ENCODE data around the gene PPP1R10.
"Not testable (repeated sequence)": the region's sequence is repeated elsewhere in the genome, so short reads cannot be mapped to it uniquely, and the experiment has no call there.

Gene PPP1R10

GRCh38 chr6:30616811-30617564, at the start of gene PPP1R10:
PPP1R10 (minus strand) TSS chr6:30617243; CDS start chr6:30609944, 7,299 bp downstream.
- peak; percentile 100 for DNase-seq

DNA sequence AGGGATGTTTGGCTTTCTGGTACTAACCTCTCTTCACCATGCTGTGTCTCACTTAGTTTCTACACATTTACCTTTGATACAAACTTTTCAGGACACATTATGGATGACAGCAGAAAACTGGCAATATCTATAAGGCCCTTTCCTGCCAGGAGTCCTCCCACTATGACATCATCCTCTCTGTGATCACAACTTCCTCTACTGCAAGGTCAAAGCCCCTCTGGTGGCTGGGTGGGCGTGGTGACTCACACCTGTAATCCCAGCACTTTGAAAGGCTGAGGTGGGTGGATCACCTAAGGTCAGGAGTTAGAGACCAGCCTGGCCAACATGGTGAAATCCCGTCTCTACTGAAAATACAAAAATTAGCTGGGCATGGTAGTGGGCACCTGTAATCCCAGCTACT, 49.3 kb upstream of the PPP1R10 start:
- peak; percentile 34 for DNase-seq

DNA sequence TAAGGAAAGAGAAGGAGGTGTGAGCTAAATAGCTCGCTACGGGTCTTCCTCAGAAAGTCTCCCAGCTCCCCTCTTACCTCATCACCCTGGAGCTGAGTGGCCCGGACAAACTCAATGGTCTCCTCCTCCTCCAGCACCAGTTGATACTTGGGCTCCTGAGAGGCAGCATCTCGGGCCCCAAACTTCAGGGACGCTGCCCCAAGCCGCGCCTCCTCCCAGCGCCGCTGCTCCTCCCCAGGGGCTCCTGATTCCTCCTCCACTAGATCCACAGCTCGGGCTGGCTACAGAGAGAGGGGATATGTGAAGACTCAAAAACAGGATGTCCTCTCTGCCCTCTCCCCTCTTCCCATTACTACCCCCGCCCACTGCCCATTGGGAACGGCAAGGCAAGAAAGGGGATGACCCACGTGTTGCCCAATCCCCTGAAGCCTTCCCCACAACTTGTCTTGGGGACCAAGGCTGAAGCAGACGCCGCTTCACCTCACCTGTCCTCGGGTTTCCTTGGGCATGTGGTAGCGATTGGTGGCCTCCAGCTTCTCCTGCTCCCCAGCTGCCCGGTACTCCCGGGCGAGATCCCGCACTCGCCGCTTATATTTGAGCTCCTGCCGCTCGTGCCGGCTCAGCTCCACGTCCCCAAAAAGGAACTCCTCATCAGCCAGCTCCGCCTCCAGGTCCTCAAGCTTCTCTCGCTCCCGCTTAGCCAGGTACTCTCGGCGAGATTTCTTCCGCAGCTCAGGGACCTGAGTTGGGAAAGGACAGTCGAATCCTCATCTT, 48.1 kb upstream of the PPP1R10 start:
- no peak for DNase-seq

DNA sequence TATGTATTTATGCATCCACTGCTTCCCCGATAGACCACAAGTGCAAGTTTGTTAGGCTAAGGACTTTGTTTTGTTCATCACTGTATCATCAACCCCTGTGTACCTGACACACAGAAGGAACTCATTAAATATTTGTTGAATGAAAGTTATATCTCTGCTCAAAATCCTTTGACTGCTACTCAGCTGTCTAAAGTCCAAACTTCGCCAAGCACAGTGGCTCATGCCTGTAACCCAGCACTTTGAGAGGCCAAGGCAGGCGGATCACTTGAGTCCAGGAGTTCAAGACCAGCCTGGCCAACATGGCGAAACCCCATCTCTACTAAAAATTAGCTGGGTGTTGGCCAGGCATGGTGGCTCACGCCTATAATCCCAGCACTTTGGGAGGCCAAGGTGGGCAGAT, 40.9 kb upstream of the PPP1R10 start:
- DNase-seq: not testable (repeated sequence)

DNA sequence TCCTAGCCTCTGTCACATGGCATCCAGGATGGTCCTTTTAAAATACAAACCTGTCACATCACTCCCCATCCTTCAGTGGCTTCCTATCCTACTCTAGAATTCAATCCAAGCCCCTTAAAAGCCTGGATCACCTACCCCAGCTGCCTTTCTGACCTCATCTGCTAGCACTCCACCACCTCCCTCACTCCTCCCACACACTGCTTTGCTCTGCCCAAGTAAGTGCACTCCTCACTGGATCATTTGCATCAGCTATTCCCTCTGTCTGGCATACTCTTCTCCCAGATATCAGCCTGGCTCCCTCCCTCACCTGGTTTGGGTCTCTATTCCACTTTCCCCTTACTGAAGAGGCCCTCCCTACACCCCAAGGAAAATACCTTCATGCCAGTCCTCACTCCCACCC, 40.4 kb upstream of the PPP1R10 start:
- no peak for DNase-seq

DNA sequence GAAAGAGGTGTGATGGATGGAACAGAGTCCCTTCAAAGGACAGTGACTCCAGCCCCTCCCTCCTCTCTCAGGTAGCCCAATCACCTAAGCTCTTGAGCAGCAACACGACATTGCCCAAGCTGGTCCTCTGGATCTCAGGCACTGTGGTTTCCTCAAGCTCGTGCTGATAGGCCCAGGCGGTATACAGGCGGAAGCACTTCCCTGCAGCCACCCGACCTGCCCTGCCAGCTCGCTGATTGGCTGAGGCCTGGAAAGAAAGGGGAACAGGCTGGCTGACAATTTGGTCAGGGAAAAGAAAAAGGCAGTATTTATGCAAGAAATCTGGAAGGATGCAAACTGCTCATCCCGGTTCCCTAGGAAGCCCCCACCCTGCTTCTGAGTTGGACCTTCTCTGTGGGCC, 39.5 kb upstream of the PPP1R10 start:
- DNase-seq: no peak

DNA sequence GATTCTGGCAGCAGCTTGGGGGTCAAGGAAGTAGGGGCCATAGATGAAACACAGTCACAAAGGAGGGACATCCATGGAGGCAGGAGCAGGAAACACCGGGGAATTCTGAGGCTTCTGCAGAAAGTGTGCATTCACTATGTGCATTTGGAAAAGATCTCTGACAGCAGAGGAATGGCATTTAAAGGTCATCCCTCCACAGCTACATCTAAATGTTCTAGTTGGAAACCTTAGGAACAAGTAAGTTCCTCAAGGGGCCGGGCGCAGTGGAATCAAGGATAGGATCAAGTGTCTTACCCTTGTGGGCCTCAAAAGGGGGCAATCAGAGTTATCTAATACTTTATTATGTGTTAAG, 38.7 kb upstream of the PPP1R10 start:
- peak; percentile 25 for DNase-seq

DNA sequence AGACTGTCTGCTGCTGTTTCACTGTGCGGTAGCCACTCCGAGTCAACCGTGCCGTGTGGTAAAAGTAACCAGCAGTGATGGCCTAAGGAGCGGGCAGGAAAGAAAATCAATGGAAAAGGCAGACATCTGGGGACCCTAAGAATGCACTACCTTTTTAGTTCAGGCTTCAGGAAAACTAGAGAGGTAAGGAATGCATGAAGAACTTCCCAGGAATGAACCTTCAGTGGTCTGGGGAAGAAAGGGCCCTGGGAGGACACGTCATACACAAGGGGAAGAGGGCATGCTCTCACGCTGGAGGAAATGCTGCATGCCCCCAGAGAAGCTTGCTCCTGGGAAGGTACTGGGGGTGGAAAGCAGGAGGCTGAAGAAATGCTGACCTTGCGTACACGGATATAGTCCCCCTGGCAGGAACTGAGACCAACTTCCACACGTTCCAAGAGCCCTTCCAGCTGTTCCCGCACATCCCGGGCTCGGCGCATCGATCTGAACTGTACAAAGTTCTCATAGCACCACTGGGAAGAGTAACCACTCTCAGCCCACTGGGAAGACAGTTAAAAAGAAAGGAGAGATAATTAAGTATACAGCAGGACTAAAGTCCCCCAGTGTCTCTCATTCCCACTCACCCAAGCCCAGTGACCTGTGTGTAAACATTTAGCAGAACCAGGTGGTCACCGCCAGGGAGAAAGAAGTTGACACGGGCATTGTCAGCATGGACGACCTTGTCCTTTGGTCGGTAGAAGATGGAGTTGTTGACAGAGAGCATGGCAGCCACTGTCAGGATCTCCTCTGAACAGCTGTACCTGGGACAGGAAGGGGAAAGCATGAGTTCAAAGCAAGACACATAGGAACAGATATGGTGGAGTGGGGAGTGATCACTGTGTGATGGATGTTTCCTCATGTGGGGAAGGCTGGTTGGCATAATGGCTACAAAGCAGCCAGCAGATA, 38.0 kb upstream of the PPP1R10 start:
- DNase-seq: no peak

- no peak for DNase-seq
Measured at GRCh38 chr6:30651143-30651542, 34.1 kb upstream of the PPP1R10 start.

DNA sequence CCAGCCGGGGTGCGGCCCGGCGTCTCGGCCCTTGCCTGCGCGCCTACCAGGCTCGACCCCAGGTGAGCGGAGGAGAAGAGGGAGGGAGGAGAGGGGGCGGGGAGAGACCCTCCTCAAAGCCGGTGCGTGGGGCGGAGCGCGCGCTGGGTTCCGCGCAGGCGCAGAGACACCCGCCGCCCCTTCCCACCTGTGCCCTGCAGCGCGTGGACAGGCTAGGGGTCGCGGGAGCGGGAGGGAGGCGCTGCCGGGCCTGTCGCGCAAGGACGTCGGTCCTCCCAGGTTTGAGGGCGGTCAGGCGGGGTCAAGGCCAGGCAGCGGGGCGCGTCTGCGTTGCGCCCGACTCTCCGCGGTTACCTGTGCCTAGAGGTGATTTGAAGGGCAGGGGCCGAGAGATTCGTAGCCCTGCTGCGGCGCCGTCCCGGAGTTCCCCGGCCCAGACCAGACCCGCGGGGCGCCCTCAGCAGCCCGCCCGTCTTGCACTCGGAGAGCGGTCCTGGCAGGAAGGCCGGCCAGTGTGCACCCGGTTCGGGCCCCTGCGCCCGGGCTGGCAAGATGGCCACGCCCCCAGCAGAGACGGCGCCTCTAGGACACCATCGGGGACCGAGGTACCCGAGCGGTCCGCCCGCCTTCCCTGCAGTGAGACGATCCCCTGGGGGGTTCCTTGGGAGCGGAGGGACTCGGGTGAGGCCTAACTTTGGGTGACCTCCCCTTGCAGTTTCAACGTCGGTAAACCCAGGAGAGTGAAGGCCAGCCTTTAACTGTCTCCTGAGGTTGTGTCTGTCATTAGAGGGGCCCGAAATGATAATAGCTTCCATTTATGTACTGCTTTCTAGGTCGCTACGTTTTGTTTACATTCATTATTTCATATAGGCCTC, 30.4 kb upstream of the PPP1R10 start:
- DNase-seq: peak; percentile 73

DNA sequence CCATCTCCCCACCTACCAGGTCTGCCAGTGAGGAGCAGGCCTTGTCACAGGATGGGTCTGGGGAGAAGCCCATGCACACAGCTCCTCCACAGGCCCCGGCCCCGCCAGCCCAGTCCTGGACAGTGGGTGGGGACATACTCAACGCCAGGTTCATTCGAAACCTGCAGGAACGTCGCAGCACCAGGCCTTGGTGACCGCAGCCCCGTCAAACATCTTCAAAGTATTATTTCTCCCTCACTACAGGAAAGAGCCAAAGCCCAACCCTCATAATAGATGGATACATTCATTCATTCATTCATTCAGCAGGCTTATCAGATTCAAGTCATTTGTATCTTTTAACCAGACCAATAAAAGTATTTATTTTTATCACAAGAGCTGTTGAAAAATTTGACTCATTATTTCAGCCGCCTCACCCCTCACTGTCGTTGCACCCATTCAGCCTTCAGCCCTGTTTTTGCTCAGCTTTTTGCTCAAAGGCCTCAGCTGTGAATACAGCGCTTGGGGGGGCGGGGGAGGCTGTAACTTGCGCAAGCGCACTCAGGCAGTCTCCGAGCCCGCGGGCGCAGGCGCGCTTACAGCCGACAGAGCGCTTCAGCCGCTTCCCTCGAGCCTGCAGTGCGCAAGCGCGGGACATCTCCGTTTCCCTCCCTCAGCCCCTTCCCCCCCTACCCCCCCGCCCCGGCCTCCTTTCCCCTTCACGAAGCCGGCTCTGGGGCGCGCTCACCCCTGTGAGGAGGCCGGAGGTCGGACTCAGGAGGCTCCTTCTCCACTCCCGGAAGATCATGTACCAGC, 29.6 kb upstream of the PPP1R10 start, which contains the start of gene C6orf136:
TSS of gene C6orf136 (plus strand) at position 684 of the 792 bp plus-strand sequence. CDS start at position 783, 99 bp downstream.
- peak; percentile 95 for DNase-seq

DNA sequence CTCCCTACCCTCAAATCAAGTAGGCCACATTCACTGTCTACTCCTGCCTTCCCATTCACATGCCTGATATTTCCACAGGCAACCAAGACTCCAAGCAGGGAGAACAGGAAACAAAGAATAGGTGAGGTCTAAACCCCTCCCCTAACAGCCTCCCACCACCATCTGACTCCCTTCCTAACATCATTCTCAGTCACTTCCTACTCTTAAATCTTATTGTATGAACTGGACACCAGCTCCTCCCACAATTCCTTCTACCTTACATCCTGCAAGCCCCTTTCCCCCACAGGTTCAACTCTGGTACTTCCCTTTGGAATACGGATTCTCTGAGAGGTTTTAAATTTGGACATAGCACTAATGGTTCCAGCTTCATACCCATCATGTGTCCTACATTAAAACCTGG, 28.9 kb upstream of the PPP1R10 start:
- DNase-seq: no peak

DNA sequence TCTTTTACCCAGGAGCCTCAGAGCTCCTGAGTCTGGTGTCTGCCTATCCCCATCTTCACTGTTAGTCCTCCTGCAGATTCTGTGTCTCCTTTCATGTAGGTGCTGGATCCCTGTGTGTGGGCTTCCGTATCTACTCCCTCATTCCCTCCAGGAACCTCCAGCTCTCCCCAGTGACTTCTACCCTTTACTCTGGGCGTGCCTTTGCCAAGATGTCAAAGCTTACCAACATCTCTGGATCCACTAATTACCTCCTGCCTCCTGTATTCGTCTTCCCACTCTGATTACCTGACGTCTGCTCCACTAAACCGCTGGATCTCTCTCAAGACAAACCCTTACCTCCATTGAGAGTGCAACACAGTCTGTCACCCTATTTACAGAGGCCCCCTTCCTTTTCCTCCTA, 27.7 kb upstream of the PPP1R10 start:
- DNase-seq: no peak

GRCh38 chr6:30643656-30644055, 26.6 kb upstream of the PPP1R10 start:
- no peak for DNase-seq

GRCh38 chr6:30641048-30641447, 24.0 kb upstream of the PPP1R10 start:
- DNase-seq: no peak

GRCh38 chr6:30640481-30640880, 23.4 kb upstream of the PPP1R10 start:
- DNase-seq: no peak

GRCh38 chr6:30635834-30636233, 18.8 kb upstream of the PPP1R10 start:
- no peak for DNase-seq

GRCh38 chr6:30626484-30627366, 9.7 kb upstream of the PPP1R10 start, which contains the start of gene ATAT1:
ATAT1 (plus strand) TSS chr6:30626874.
- DNase-seq: peak; percentile 81

DNA sequence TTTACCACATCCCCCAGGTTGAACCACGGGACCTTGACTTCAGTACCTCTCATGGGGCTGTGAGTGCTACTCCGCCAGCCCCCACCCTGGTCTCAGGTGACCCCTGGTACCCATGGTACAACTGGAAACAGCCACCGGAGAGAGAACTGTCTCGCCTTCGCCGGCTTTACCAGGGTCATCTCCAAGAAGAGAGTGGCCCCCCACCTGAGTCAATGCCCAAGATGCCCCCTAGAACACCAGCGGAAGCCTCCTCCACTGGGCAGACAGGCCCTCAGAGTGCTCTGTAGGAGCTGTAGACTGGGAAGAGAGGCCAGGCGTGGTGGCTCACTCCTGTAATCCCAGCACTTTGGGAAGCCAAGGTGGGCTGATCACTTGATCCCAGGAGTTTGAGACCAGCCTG, 8.5 kb upstream of the PPP1R10 start:
- DNase-seq: no peak

GRCh38 chr6:30619561-30619960, 2.5 kb upstream of the PPP1R10 start:
- no peak for DNase-seq

Data from EL (cell line).